ENCODE data around the gene MUS81.
A peak's percentile ranks its signal among the peaks of the same experiment; 100 is the strongest.

GRCh38 chr11:65856689-65857499 lies 3.3 kb upstream of the MUS81 start:
- TF ChIP-seq CTCF (IDR thresholded peaks at IDR 0.05) (no peak), GATA3 (IDR thresholded peaks at IDR 0.05; ENCODE audit: borderline replicate concordance) (0 out of 2 replicates have a peak, but pooled peaks have one; percentile 4), ZSCAN20 (CRISPR knock-in tag; IDR thresholded peaks at IDR 0.05) (no peak), NR3C1 (IDR thresholded peaks at IDR 0.05) (no peak), REST (IDR thresholded peaks at IDR 0.05) (0 out of 2 replicates have a peak, but pooled peaks have one; percentile 11), MAZ (IDR thresholded peaks at IDR 0.05; ENCODE audit: borderline replicate concordance, low read depth, low read length) (no peak), TP53 (CRISPR knock-in tag; IDR thresholded peaks at IDR 0.05) (0 out of 2 replicates have a peak, but pooled peaks have one; percentile 21), POLR2AphosphoS2 (conservative IDR thresholded peaks at IDR 0.05; ENCODE audit: low read length) (peak; percentile 65; the same call in 1 of the 2 replicates), CHD2 (IDR thresholded peaks at IDR 0.05; ENCODE audit: low read length, partially characterized antibody) (no peak), RNF2 (IDR thresholded peaks at IDR 0.05; ENCODE audit: borderline replicate concordance, low read depth) (no peak), TFCP2L1 (CRISPR knock-in tag; IDR thresholded peaks at IDR 0.05) (no peak), POLR2A (IDR thresholded peaks at IDR 0.05; ENCODE audit: low read length) (peak; percentile 45), HDAC2 (IDR thresholded peaks at IDR 0.05) (no peak), EP300 (IDR thresholded peaks at IDR 0.05) (no peak)
